ENCODE data around the gene ING3. TPM values are rescaled to one million over a fixed set of nuclear protein-coding genes. Genes with fewer than 3 reads are reported as not detected.
"Not testable (repeated sequence)": the region's sequence is repeated elsewhere in the genome, so short reads cannot be mapped to it uniquely, and the experiment has no call there.

The ING3 gene
- polyA plus RNA-seq, 1 donor, result 16.5 TPM

- DNase-seq (ENCODE audit: low read depth), result no peak
These were observed 727 bp downstream of the ING3 start for GRCh38 chr7:120951309-120951699.

GRCh38 chr7:120951826-120952225 is 1.2 kb downstream of the ING3 start:
- no peak for DNase-seq (ENCODE audit: low read depth)

GRCh38 chr7:120955577-120956149 is 5.1 kb downstream of the ING3 start:
- no peak for DNase-seq (ENCODE audit: low read depth)

- DNase-seq (ENCODE audit: low read depth), result no peak
These were observed 9.4 kb downstream of the ING3 start for GRCh38 chr7:120959929-120960484.

- no peak for DNase-seq (ENCODE audit: low read depth)
These were observed 10.1 kb downstream of the ING3 start for GRCh38 chr7:120960714-120961113.

GRCh38 chr7:120961638-120962173 is 11.1 kb downstream of the ING3 start:
- DNase-seq (ENCODE audit: low read depth), result no peak

- no peak for DNase-seq (ENCODE audit: low read depth)
These were observed 13.5 kb downstream of the ING3 start for GRCh38 chr7:120964088-120964487.

GRCh38 chr7:120966961-120967360 is 16.4 kb downstream of the ING3 start:
- no peak for DNase-seq (ENCODE audit: low read depth)

GRCh38 chr7:120973849-120974248 is 23.3 kb downstream of the ING3 start:
- no peak for DNase-seq (ENCODE audit: low read depth)

GRCh38 chr7:120979765-120980499 is 29.4 kb downstream of the ING3 start:
- DNase-seq (ENCODE audit: low read depth), result no peak

- DNase-seq (ENCODE audit: low read depth), result no peak
These were observed 30.5 kb downstream of the ING3 start for GRCh38 chr7:120981117-120981516.

GRCh38 chr7:120981888-120982615 is 31.5 kb downstream of the ING3 start:
- DNase-seq (ENCODE audit: low read depth), result no peak

GRCh38 chr7:120983592-120983991 is 33.0 kb downstream of the ING3 start:
- DNase-seq (ENCODE audit: low read depth), result not testable (repeated sequence)

- no peak for DNase-seq (ENCODE audit: low read depth)
These were observed 33.8 kb downstream of the ING3 start for GRCh38 chr7:120984406-120984805.

GRCh38 chr7:120985130-120985758 is 34.7 kb downstream of the ING3 start:
- no peak for DNase-seq (ENCODE audit: low read depth)

GRCh38 chr7:120985839-120986238 is 35.3 kb downstream of the ING3 start:
- no peak for DNase-seq (ENCODE audit: low read depth)

- DNase-seq (ENCODE audit: low read depth), result no peak
These were observed 36.1 kb downstream of the ING3 start for GRCh38 chr7:120986650-120987049.

- no peak for DNase-seq (ENCODE audit: low read depth)
These were observed 36.7 kb downstream of the ING3 start for GRCh38 chr7:120987280-120987679.

- no peak for DNase-seq (ENCODE audit: low read depth)
These were observed 37.4 kb downstream of the ING3 start for GRCh38 chr7:120987683-120988590.

GRCh38 chr7:120988591-120989256 is 38.1 kb downstream of the ING3 start, which contains the start of gene CPED1:
TSS of gene CPED1 (plus strand) at chr7:120988711. CDS start at chr7:120989622, 911 bp downstream.
- DNase-seq (ENCODE audit: low read depth), result no peak

Data from forelimb muscle (tissue), 1 donor.